Mesendoderm (in vitro differentiated cells): ENCODE data around the gene ZNF785.

Experiments used
- DNase-seq: peaks from one replicate; pipeline ENCODE4 v3.0.0; 2013
- H2AK5ac ChIP-seq: 2 replicates; pipeline ENCODE4 v1.6.1; 2013; ENCODE audit warnings: low read length, inconsistent platforms
- H2BK120ac ChIP-seq: 2 replicates; pipeline ENCODE4 v1.6.1; 2013; ENCODE audit warnings: low read depth, mild to moderate bottlenecking, low read length, moderate library complexity, mixed read lengths
- H2BK15ac ChIP-seq: replicated peaks from 2 replicates; pipeline ENCODE4 v1.6.1; 2013; ENCODE audit warnings: low read depth, mild to moderate bottlenecking, moderate library complexity
- H2BK5ac ChIP-seq: 2 replicates; pipeline ENCODE4 v1.6.1; 2013; ENCODE audit warnings: low read length, inconsistent platforms
- H3K18ac ChIP-seq: 2 replicates; pipeline ENCODE4 v1.6.1; 2013; ENCODE audit warnings: mild to moderate bottlenecking, low read length, mixed read lengths
- H3K23ac ChIP-seq: one replicate; pipeline ENCODE4 v1.6.1; 2013; ENCODE audit warnings: low read length
- H3K27ac ChIP-seq: 2 replicates; pipeline ENCODE4 v1.5.1; 2013; ENCODE audit warnings: low read depth, mild to moderate bottlenecking, inconsistent platforms, low read length, moderate library complexity
- H3K27me3 ChIP-seq: 2 replicates; pipeline ENCODE4 v1.6.1; 2013; ENCODE audit warnings: low read length, control low read depth, mild to moderate bottlenecking, inconsistent platforms; ENCODE audit not compliant: insufficient read depth, poor library complexity
- H3K36me3 ChIP-seq: 2 replicates; pipeline ENCODE4 v1.6.1; 2013; ENCODE audit warnings: low read length, inconsistent platforms; ENCODE audit not compliant: control insufficient read depth, insufficient read depth
- H3K4ac ChIP-seq: one replicate; pipeline ENCODE4 v1.6.1; 2013; ENCODE audit warnings: low read depth, mild to moderate bottlenecking, low read length, moderate library complexity
- H3K4me1 ChIP-seq: 2 replicates; pipeline ENCODE4 v1.6.1; 2013; ENCODE audit warnings: low read depth, low read length, inconsistent platforms; ENCODE audit not compliant: control insufficient read depth
- H3K4me2 ChIP-seq: 2 replicates; pipeline ENCODE4 v1.6.1; 2013; ENCODE audit warnings: low read length
- H3K4me3 ChIP-seq: 2 replicates; pipeline ENCODE4 v1.5.1; 2013; ENCODE audit warnings: mild to moderate bottlenecking, low read length
- H3K56ac ChIP-seq: one replicate; pipeline ENCODE4 v1.6.1; 2013; ENCODE audit warnings: low read length
- H3K79me1 ChIP-seq: 2 replicates; pipeline ENCODE4 v1.6.1; 2013; ENCODE audit warnings: low read length, inconsistent platforms
- H3K79me2 ChIP-seq: 2 replicates; pipeline ENCODE4 v1.6.1; 2013; ENCODE audit warnings: mild to moderate bottlenecking, low read length; ENCODE audit not compliant: control insufficient read depth, insufficient read depth
- H3K9ac ChIP-seq: 2 replicates; pipeline ENCODE4 v1.6.1; 2013; ENCODE audit warnings: low read length, inconsistent platforms
- H4K5ac ChIP-seq: one replicate; pipeline ENCODE4 v1.6.1; 2013; ENCODE audit warnings: low read length
- H4K8ac ChIP-seq: one replicate; pipeline ENCODE4 v1.6.1; 2013; ENCODE audit warnings: low read depth, mild to moderate bottlenecking, control low read depth, low read length, moderate library complexity
- WGBS: extraction: QIAGEN DNeasy Blood & Tissue Kit; methylation state at CpG from one replicate; pipeline ENCODE4 v1.1.7; 2013; ENCODE audit warnings: low lambda C conversion rate, missing lambda C conversion rate; ENCODE audit not compliant: insufficient coverage; ENCODE audit errors: extremely low coverage; 5-methylcytosine and 5-hydroxymethylcytosine counted together

The ZNF785 gene

DNA sequence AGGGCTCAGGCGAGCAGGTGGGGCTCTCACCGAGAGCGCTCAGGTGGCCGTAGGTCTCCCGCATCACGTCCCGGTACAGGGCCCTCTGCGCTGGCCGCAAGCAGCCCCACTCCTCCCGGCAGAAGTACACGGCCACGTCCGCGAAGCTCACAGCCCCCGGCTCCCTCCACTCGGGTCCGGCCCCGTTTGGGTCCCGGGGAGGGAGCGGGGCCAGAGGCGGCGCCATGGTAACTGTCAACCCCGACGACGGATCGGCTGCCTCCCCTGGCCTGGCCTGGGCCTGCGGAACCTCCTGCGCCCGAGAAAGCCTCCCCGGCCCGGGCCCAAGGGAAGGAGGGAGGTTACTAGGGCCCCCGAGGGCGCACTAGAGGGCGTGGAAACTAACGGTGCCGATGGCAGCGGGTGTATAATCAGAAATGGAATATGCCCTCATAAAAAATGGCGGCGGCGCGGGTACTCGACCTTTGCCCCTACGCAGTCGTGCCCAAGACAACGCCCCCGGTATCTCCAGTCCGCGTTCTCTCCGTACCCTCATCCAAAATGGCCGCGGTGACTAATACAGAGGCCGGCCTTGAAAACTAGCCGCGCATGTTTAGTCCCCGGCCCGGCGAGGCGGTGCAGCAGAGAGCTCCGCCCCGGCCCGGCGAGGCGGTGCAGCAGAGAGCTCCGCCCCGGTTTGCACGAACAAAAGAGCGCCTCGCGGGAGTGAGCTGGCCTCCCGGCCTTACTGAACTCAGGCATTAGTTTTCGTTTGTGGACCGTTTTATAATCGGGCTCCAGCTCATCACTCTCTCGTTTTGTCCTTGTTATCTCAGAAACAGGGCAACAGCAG is 27.3 kb downstream of the ZNF785 start, which contains the start of gene ZNF764:
Gene ZNF764, minus strand, starts transcription at position 418 of the 832 bp plus-strand sequence. Its CDS starts 192 bp downstream, at position 226.
- Histone ChIP-seq H3K18ac (peak within 1 kb of the TSS; percentile 86), H2BK120ac (no peak within 1 kb of the TSS), H2BK5ac (peak within 1 kb of the TSS; percentile 55), H2AK5ac (peak within 1 kb of the TSS; percentile 67), H3K4me3 (peak within 1 kb of the TSS; percentile 77), H4K5ac (no peak within 1 kb of the TSS), H3K56ac (peak within 1 kb of the TSS; percentile 90), H2BK15ac (no peak within 1 kb of the TSS), H3K4me2 (peak within 1 kb of the TSS; percentile 69), H3K4me1 (no peaks in the 10 kb centered on the region), H3K79me2 (no peaks in the 10 kb centered on the region), H3K36me3 (no peaks in the 10 kb centered on the region), H3K4ac (peak within 1 kb of the TSS; percentile 64), H3K27me3 (no peaks in the 10 kb centered on the region), H4K8ac (peak within 1 kb of the TSS; percentile 77), H3K27ac (peak within 1 kb of the TSS; percentile 95), H3K79me1 (peaks cover 5% of the 10 kb centered on the region), H3K9ac (peak within 1 kb of the TSS; percentile 92), H3K23ac (peak within 1 kb of the TSS; percentile 97)
- peak; percentile 99 for DNase-seq
- no CpG with 5 or more reads among the region's 74 CpGs for WGBS

DNA sequence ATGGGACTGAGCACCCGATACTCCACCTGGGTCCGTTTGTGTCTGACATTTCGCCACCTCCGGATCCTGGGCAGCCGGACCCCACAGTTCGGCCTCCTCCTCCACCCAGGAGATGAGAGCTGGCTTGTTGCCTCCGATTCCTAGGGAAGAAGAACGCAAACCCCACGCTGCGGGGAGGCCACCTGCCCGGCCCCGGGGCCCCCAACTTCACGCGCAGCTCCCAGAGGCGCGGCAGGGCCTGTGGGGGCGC is 27.9 kb downstream of the ZNF785 start:
- Histone ChIP-seq H2BK5ac (no peak overlapping the region), H2AK5ac (no peak overlapping the region), H3K56ac (peak overlapping the region; percentile 90), H3K27ac (peak overlapping the region; percentile 95), H3K18ac (peak overlapping the region; percentile 86), H3K9ac (peak overlapping the region; percentile 92), H3K79me1 (peaks cover 5% of the 10 kb centered on the region), H3K36me3 (no peaks in the 10 kb centered on the region), H3K23ac (peak overlapping the region; percentile 97), H4K8ac (peak overlapping the region; percentile 77), H2BK15ac (no peak overlapping the region), H3K4me1 (no peaks in the 10 kb centered on the region), H3K4me2 (peak overlapping the region; percentile 69), H3K27me3 (no peaks in the 10 kb centered on the region), H3K79me2 (no peaks in the 10 kb centered on the region), H3K4ac (peak overlapping the region; percentile 46), H2BK120ac (no peak overlapping the region), H3K4me3 (peak overlapping the region; percentile 77), H4K5ac (no peak overlapping the region)
- no CpG with 5 or more reads among the region's 17 CpGs for WGBS
- DNase-seq: no peak

DNA sequence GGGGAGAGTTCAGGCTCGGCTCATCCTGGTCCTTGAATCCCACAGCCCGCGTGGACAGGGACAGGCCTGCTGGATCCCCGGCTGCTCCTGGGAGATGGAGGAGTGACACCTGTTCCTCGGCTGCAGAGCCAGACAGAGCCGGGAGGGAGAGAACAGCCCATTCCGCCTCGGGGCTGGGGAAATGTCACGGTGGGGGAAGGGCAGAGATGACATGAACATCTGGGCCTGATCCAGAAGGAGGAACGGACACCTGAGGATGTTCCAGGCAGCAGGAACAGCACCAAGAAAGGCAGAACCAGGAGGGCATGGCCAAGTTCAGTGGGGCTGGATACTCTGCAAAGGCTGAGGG is 29.4 kb downstream of the ZNF785 start:
- Histone ChIP-seq H2BK15ac (no peak overlapping the region), H3K27me3 (no peaks in the 10 kb centered on the region), H3K79me1 (peaks cover 5% of the 10 kb centered on the region), H3K56ac (peak overlapping the region; percentile 17), H3K23ac (no peak overlapping the region), H3K79me2 (no peaks in the 10 kb centered on the region), H3K4ac (no peak overlapping the region), H3K18ac (no peak overlapping the region), H2BK5ac (no peak overlapping the region), H3K36me3 (no peaks in the 10 kb centered on the region), H3K4me3 (no peak overlapping the region), H2AK5ac (no peak overlapping the region), H3K4me1 (no peaks in the 10 kb centered on the region), H3K27ac (no peak overlapping the region), H4K5ac (no peak overlapping the region), H3K9ac (no peak overlapping the region), H2BK120ac (no peak overlapping the region), H3K4me2 (no peak overlapping the region), H4K8ac (no peak overlapping the region)
- no peak for DNase-seq
- WGBS: no CpG with 5 or more reads among the region's 10 CpGs

DNA sequence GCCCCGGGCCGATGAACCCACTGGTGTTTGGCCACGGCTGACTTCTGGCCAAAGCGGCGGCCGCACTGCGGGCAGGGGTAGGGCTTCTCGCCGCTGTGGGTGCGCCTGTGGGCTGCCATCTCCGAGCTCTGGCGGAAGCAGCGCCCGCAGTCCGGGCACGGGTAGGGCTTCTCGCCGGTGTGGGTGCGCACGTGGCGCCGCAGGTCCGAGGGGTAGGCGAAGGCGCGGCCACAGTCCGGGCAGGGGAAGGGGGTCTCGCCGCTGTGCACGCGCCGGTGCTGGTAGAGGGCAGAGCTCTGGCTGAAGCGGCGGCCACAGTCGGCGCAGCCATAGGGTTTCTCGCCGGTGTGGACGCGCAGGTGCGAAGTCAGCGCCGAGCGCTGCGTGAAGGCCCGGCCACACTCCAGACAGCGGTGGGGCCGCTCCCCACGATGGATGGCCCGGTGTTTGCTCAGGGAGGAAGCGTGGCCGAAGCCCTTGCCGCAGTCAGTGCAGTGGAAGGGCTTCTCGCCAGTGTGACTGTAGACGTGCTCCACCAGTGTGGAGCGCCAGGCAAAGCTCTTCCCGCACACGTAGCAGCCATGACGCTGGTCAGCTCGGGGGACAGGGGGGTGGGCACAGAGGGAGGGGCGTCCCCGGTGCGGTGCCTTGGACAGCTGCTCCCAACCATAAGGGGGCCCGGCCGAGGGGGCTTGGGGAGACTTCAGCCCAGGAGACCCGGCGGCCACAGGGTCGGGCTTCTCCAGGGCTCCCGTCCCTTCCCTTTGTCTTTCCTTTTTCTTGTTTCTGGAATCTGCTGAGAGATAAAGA is 30.0 kb downstream of the ZNF785 start:
- no peak overlapping the region for H3K18ac ChIP-seq
- no peaks in the 10 kb centered on the region for H3K36me3 ChIP-seq
- no peaks in the 10 kb centered on the region for H3K4me1 ChIP-seq
- H3K56ac ChIP-seq: no peak overlapping the region
- no peak overlapping the region for H2BK120ac ChIP-seq
- H3K23ac ChIP-seq: no peak overlapping the region
- peaks cover 5% of the 10 kb centered on the region for H3K79me1 ChIP-seq
- H3K4ac ChIP-seq: no peak overlapping the region
- no peak overlapping the region for H4K5ac ChIP-seq
- no CpG with 5 or more reads among the region's 69 CpGs for WGBS
- no peak overlapping the region for H3K27ac ChIP-seq
- no peak for DNase-seq
- H2BK15ac ChIP-seq: no peak overlapping the region
- no peak overlapping the region for H2AK5ac ChIP-seq
- no peaks in the 10 kb centered on the region for H3K27me3 ChIP-seq
- no peaks in the 10 kb centered on the region for H3K79me2 ChIP-seq
- no peak overlapping the region for H4K8ac ChIP-seq
- no peak overlapping the region for H3K4me2 ChIP-seq
- no peak overlapping the region for H3K4me3 ChIP-seq
- H3K9ac ChIP-seq: no peak overlapping the region
- no peak overlapping the region for H2BK5ac ChIP-seq

DNA sequence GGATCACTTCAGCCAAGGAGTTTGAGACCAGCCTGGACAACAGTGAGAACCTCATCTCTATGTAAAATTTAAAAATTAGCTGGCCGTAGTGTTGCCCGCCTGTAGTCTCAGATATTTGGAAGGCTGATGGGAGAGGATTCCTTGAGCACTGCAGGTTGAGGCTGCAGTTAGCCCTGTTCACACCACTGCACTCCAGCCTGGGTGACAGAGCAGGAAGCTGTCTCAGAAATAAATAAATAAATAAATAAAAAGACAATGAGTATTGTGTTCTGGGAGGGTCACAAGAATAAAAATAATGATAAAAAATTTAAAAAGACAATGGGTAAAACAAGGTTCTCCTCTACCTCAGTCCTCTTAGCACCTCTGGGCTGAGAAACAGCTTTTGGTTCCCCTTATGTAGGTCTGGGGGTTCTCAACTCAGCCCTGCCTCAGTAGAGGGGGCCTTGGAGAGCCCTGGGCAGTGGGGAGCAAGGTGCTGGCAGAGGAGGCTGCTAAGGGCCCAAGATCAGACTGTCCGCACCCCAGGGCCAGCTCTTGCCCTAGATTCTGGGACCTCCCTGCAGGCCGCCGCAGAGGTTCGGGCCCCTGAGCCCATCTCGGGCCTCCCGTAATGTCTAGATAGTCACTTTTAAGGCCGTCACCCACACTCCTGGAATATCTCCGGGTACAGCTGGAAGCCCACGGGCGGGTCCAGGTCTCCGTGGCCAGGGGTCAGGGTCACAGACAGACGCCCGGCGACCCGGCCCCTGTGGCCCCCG is 30.8 kb downstream of the ZNF785 start:
- Histone ChIP-seq H2BK120ac (no peak overlapping the region), H2BK15ac (no peak overlapping the region), H3K9ac (no peak overlapping the region), H3K79me1 (peaks cover 5% of the 10 kb centered on the region), H3K18ac (no peak overlapping the region), H4K8ac (no peak overlapping the region), H2AK5ac (no peak overlapping the region), H3K23ac (no peak overlapping the region), H3K56ac (no peak overlapping the region), H3K36me3 (no peaks in the 10 kb centered on the region), H4K5ac (no peak overlapping the region), H3K4me1 (no peaks in the 10 kb centered on the region), H3K79me2 (no peaks in the 10 kb centered on the region), H3K4me3 (no peak overlapping the region), H3K27me3 (no peaks in the 10 kb centered on the region), H3K4me2 (no peak overlapping the region), H3K4ac (no peak overlapping the region), H3K27ac (no peak overlapping the region), H2BK5ac (no peak overlapping the region)
- DNase-seq: no peak
- no CpG with 5 or more reads among the region's 18 CpGs for WGBS
